Measurements from ENCODE around the gene KLK14.

Gene KLK14

DNA sequence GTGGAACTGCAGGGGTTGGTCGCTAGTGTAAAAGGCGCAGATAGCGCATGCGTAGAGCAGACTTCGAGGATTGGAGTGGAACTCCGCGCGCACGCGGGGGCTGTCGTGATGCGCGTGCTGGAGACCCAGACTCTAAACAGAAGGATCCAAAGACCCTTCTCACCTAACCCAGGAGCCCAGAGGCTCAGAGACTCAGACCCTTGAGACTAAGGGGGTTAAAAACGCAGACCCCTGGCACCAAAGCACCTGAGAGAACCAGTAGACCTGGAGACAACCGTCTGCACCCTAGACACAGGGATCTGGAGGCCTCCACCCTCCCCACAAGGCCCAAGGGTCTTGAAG lies 26.1 kb upstream of the KLK14 start:
- Histone ChIP-seq H3K27ac (peak overlapping the region; percentile 84), H3K9me3 (no peaks in the 10 kb centered on the region), H3K36me3 (peaks cover 3% of the 10 kb centered on the region), H3K27me3 (no peaks in the 10 kb centered on the region), H3K4me1 (ENCODE audit: control insufficient read depth in 1 of 2, insufficient read depth in 1 of 2, low read depth in 1 of 2, low read length in 1 of 2) (peaks cover 59 to 66% of the 10 kb centered on the region in 2 experiments), H3K4me3 (ENCODE audit: low read depth in 1 of 2, low read length in 1 of 2) (peak overlapping the region; percentile 78 to 87)
- TF ChIP-seq, protein P1, sequence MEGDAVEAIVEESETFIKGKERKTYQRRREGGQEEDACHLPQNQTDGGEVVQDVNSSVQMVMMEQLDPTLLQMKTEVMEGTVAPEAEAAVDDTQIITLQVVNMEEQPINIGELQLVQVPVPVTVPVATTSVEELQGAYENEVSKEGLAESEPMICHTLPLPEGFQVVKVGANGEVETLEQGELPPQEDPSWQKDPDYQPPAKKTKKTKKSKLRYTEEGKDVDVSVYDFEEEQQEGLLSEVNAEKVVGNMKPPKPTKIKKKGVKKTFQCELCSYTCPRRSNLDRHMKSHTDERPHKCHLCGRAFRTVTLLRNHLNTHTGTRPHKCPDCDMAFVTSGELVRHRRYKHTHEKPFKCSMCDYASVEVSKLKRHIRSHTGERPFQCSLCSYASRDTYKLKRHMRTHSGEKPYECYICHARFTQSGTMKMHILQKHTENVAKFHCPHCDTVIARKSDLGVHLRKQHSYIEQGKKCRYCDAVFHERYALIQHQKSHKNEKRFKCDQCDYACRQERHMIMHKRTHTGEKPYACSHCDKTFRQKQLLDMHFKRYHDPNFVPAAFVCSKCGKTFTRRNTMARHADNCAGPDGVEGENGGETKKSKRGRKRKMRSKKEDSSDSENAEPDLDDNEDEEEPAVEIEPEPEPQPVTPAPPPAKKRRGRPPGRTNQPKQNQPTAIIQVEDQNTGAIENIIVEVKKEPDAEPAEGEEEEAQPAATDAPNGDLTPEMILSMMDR (IDR thresholded peaks at IDR 0.05) = no peak

DNA sequence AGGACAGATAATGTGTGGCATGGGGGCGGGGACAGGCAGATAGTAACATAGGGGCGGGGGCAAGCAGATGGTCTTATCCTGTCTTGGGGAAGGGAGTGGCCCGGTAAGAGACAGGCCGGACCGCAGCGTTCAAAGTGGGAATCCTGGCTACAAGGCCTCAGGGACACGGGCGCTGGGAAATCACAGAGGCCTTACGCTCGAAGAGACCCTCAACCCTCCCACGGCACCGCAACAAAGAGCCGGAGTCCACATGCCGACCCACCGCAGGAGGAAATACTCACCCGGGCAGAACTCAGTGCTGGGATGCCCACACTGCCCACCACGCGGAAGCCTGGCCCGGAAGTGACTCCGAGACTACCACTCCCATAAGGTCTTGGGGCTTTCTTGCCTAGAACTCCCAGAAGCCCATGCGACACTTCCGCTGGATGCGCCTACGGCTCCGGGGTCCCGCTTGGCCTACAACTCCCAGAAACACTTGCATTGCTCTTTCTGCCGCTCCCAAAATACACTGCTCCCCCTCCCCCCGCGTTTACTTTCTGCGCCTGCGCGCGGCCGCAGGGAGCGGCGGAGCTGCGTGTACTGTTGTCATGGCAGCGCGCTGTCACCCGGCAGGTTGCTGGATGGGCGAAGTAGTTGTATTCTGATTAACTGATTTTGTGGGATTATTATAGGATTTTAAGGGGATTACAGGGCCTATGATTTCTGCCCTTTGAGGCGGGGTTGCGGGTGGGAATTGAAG lies 25.5 kb upstream of the KLK14 start, which contains the start of gene CTU1:
Gene CTU1, minus strand, starts transcription at position 344 of the 739 bp plus-strand sequence. CDS start 3,840 bp downstream, outside the sequence.
- Histone ChIP-seq H3K36me3 (peaks cover 4% of the 10 kb centered on the region), H3K9me3 (no peaks in the 10 kb centered on the region), H3K27me3 (no peaks in the 10 kb centered on the region), H3K27ac (peak within 1 kb of the TSS; percentile 84), H3K4me3 (ENCODE audit: low read depth in 1 of 2, low read length in 1 of 2) (peak within 1 kb of the TSS; percentile 78 to 87), H3K4me1 (ENCODE audit: control insufficient read depth in 1 of 2, insufficient read depth in 1 of 2, low read depth in 1 of 2, low read length in 1 of 2) (peaks cover 54 to 60% of the 10 kb centered on the region in 2 experiments)
- TF ChIP-seq, protein P1 (IDR thresholded peaks at IDR 0.05) = peak; percentile 73

DNA sequence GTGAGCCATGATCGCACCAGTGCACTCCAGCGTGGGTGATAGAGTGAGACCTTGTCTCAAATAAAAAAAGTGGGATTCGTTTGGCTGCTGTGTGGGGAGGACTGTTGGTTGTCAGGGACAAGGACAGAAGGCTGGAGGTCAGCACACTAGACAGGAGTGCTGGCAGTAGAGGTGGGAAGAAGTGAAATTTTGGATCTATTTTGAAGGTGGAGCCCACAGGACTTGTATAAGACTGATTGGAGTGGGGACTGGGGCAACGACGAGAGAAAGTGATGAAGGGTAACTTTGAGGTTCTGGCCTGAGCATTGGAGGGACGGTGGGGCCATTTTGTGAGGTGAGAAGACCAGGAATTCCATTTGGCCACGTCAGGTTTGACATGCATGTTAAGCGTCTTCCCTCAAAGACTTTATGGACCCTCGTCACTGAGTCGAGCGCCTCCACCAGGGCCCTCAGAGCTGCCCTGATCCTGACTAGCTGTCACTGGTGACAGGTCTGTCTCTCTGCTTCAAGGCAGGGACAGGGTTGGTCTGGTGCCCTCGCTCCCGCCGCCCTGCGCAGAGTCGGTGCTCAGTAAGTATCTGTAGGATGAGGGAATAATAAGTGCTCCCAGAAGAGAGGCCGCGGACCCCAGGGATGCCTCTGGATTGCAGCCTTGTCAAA lies 24.8 kb upstream of the KLK14 start:
- H3K36me3 ChIP-seq = peaks cover 11% of the 10 kb centered on the region
- H3K9me3 ChIP-seq = no peaks in the 10 kb centered on the region
- H3K27ac ChIP-seq = peak overlapping the region; percentile 84
- peaks cover 47 to 53% of the 10 kb centered on the region in 2 experiments for H3K4me1 ChIP-seq (ENCODE audit: control insufficient read depth in 1 of 2, insufficient read depth in 1 of 2, low read depth in 1 of 2, low read length in 1 of 2)
- TF ChIP-seq, protein P1 (IDR thresholded peaks at IDR 0.05) = no peak
- H3K4me3 ChIP-seq (ENCODE audit: low read depth in 1 of 2, low read length in 1 of 2) = peak overlapping the region; percentile 78 to 87
- no peaks in the 10 kb centered on the region for H3K27me3 ChIP-seq

DNA sequence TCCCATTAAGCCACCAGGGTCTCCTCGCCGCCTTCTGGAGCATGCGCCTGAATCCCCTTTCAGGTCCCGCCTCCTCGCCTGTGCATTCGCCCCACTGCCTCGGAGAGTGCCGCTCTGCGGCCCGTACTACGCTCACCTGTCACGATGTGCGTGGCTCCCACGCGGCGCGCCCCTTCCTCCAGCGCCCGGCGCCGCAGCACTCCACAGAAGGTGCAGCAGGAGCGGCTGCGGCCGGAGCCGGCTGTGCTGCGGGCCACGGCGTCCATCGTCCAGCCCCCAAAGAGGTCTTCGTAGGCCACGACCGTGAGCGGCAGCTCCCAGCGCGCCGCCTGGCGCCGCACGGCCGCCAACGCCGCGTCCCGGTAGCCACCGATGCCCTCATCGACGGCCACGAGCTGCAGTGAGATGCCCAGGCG lies 21.2 kb upstream of the KLK14 start:
- H3K36me3 ChIP-seq = peaks cover 13% of the 10 kb centered on the region
- no peaks in the 10 kb centered on the region for H3K9me3 ChIP-seq
- peaks cover 14 to 17% of the 10 kb centered on the region in 2 experiments for H3K4me1 ChIP-seq (ENCODE audit: control insufficient read depth in 1 of 2, insufficient read depth in 1 of 2, low read depth in 1 of 2, low read length in 1 of 2)
- H3K4me3 ChIP-seq (ENCODE audit: low read depth in 1 of 2, low read length in 1 of 2) = no peak overlapping the region
- TF ChIP-seq, protein P1 (IDR thresholded peaks at IDR 0.05) = no peak
- H3K27ac ChIP-seq = no peak overlapping the region
- no peaks in the 10 kb centered on the region for H3K27me3 ChIP-seq

DNA sequence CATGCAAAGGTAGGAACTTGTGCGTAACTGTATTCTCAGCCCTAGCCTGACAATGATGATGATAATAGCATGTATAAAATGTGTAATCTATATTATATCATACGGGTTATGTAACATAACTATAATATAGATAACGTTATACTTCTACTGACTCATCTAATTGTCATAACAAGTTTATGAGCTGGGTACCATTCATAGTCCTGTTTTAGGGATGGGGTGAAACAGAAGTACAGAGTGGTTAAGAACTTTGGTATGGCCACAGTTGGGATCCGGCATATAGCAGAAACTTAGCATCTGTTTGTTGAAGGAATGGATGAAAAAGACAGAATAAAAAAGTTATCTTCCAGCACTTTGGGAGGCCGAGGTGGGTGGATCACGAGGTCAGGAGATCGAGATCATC lies 20.3 kb upstream of the KLK14 start:
- Histone ChIP-seq H3K27ac (no peak overlapping the region), H3K36me3 (peaks cover 13% of the 10 kb centered on the region), H3K4me1 (ENCODE audit: control insufficient read depth in 1 of 2, insufficient read depth in 1 of 2, low read depth in 1 of 2, low read length in 1 of 2) (peaks cover 9 to 12% of the 10 kb centered on the region in 2 experiments), H3K27me3 (no peaks in the 10 kb centered on the region), H3K9me3 (no peaks in the 10 kb centered on the region), H3K4me3 (ENCODE audit: low read depth in 1 of 2, low read length in 1 of 2) (no peak overlapping the region)
- TF ChIP-seq, protein P1 (IDR thresholded peaks at IDR 0.05) = no peak
